Regular cardiac myocyte (primary cell): Measurements from ENCODE around the gene LYG1. TPM values are rescaled to one million over a fixed set of nuclear protein-coding genes. Genes with fewer than 3 reads are reported as not detected.

Experiments
- total RNA-seq: library from RNA; depleted of rRNA; stranded (reverse); fragments of >200 nt; gene quantifications from 2 replicates; pipeline ENCODE4 v1.2.3, GENCODE V29; 2014

The LYG1 gene
- total RNA-seq: 0.19 and 0.85 TPM in 2 replicates

DNA sequence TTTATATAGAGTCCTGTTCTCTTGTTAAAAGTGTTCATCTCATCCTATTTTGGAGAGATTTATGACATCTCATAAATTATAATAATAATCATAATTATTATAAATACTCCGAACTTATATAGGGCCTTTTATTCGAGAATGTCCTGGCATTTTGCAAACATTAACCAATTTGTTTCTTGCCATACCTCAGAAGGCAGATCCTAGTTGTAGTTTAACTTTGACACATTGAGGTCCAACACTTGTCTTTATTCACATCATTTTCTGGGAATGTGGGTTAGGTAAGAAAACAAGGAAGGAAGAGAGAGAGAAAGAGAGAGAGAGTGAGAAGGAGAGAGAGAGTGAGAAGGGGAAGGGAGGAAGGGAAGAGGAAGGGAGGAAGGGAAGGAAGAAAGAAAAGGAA is at the start of gene LYG1:
Gene LYG1 (minus strand): TSS at position 101 of the 400 bp plus-strand sequence. CDS start 5,527 bp downstream, outside the sequence.

DNA sequence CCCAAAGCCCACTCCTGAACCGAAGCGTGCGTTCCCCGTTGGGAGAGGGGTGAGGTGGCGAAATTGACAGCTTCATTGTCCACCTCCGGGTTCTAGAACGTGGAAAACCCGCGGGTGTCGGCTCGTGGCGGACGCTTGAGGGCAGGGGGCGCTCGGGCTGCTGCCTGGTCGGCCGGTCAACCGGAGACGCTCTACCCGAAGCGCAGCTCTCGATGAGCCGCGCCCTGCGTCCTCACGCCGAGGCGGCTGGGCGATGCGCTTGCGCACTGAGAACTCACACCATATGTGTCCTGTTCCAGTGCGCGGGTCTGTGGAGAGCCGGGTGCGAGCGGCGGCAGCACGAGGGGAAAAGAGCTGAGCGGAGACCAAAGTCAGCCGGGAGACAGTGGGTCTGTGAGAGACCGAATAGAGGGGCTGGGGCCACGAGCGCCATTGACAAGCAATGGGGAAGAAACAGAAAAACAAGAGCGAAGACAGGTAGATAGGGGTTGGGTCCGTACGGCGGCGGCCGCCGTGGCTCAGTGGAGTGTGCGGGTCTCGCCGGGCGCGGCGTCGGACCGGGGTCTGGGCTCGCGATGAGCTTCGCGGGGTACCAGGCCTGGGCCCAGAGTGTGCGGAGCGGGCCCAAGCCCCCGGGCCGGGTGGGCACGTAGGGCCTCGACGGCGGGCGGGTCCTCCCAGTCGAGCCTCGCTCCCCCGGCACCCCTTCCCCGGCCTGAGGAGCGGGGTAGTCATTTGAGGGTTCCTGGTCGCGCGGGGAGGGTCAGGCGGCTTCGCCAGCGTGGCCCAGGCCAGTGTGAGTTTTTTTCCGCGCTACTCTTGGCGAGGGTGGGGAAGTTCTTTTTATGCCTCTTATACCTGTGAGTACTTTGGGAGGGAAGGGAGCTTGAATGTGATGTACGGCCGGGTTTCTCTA is 36.4 kb upstream of the LYG1 start, which contains the start of gene EIF5B:
Gene EIF5B (plus strand): TSS at position 277 of the 916 bp plus-strand sequence. CDS start 166 bp downstream, at position 443.

DNA sequence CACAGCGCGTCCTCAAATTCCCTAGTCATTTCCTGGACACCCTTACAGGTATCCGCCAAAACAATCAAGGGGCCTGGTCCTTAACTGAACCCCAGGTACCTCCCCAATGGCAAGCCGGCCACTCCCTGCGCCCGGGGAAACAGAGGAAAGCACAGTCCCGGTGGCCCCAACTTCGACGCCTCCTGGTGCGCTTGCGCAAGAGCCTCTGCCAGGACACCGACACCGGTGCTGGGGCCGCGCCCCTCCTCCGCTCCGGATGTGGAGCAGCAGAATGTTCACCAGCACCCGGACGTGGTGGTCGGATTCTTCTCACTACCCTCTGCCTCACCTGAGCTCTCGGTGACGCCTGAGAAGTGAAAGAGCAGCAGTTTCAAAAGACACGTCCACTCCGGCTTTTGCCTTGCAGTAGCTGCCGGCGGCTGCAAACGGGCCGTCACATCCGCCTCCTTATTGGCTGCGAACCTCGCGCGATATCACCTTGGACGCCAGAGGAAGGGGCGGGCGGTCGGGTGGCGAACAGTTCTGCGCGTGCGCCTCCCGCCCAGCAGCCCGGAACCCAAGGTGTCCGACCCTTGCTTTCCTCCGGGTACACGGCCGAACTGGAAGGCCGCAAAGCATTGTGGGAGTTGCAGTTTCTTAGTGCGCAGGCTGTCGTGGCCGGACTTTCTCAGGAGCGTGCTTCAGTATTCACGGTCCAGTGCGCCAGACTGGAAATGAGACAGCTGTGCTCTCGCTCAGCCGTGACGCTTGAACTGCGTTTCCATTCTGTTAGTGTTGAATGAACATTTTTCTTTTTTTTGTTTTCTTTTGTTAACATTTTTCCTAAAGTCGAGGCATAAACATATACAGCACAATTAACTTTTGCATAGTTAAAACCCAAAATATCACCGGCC is 35.2 kb upstream of the LYG1 start, which contains the start of gene TXNDC9:
Gene TXNDC9 (minus strand): TSS at position 423 of the 893 bp plus-strand sequence. CDS start 3,123 bp downstream, outside the sequence.

DNA sequence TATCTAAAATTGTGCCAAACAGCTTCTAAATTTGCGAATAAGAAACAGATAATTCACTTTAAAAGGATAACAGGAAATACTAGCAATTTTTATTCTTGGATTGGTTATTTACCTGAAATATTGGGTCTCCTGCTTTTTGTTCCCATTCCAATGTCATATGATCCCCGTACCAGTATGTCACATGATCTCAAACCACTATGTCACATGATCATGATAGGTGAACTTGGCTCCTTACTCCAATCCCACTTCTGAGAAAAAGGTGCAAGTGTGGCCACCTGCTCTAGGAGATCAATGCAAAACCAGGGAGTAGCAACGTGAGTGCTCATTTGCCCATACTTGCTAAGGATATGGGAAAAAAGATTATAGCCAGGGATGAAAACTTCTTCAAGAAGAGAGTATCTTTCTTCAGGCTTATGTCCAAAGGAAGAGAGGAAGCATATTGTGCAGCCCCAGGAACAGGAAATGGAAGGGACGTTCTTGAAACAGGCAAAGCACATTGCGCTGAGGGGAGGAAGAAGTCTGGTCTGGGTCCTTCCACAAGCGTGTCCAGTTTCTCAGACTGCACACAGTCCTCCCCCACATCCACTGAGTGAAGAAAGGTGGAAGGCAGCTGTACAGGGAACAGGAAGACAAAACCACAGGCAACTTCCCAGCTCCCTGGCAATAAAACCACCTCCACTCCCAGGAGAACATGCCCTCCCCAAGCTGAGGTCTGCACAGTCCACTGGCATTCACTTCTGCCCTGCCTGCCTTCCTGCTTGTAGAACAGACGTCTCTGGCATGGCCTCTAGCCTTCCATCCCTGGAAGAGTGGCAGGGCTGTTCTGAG is 45.3 kb downstream of the LYG1 start, which contains the start of gene LYG2:
Gene LYG2 (minus strand): TSS at position 176 of the 828 bp plus-strand sequence. CDS start 1,406 bp downstream, outside the sequence.

Other genes starting within 250 kb of the LYG1 start
- gene C2orf15, start 159.5 kb downstream of the LYG1 start, total RNA-seq: 0.19 and 0.28 TPM in 2 replicates
- 0.96 and 5.1 TPM in 2 replicates for gene TSGA10, start 146.3 kb downstream of the LYG1 start, total RNA-seq
- gene LIPT1, start 146.2 kb downstream of the LYG1 start, total RNA-seq: 5.4 and 7.9 TPM in 2 replicates
- gene MITD1, start 120.1 kb downstream of the LYG1 start, total RNA-seq: 18.8 and 19.4 TPM in 2 replicates
- gene MRPL30, start 120.0 kb downstream of the LYG1 start, total RNA-seq: 32.4 TPM in 2 replicates
- not detected in 2 replicates for gene LYG2, start 45.5 kb downstream of the LYG1 start, total RNA-seq
- 62.0 and 89.9 TPM in 2 replicates for gene TXNDC9, start 35.1 kb upstream of the LYG1 start, total RNA-seq
- 22.4 and 25.7 TPM in 2 replicates for gene EIF5B, start 36.2 kb upstream of the LYG1 start, total RNA-seq
- gene REV1, start 188.8 kb upstream of the LYG1 start, total RNA-seq: 24.2 and 31.9 TPM in 2 replicates